ENCODE results near the gene SLC17A3. TPM values are rescaled to one million over a fixed set of nuclear protein-coding genes. Genes with fewer than 3 reads are reported as not detected.

SLC17A3 gene
- total and polyA plus RNA-seq, 10 of the 15 experiments (the other 5 are each of a cell fraction or from before 2014, with no cell fraction given): not detected

GRCh38 chr6:25893778-25894177, 19.7 kb upstream of the SLC17A3 start:
- CTCF ChIA-PET: interaction anchor here (0.8 to 1.0 kb wide), 2 partner anchors 73 to 175 kb away, joined by 4 to 5 read pairs; no protein-coding TSS in a partner anchor
- no peak for FAIRE-seq
- no peaks in the 10 kb centered on the region for H4K20me1 ChIP-seq (ENCODE audit: control insufficient read depth, insufficient read depth)
- H3K4me3 ChIP-seq: no peak overlapping the region
- peaks cover 0 to 3% of the 10 kb centered on the region in 2 experiments; a peak in 1 of 4 replicates for H3K27me3 ChIP-seq (replicated peaks in 1 of 2; ENCODE audit: control insufficient read depth in 2 of 2, insufficient read depth in 2 of 2, low read length in 1 of 2)
- H3K4me1 ChIP-seq (ENCODE audit: control insufficient read depth, insufficient read depth, low read length): no peaks in the 10 kb centered on the region
- no peak for DNase-seq (ENCODE audit: low read depth, low spot score)
- H3K27ac ChIP-seq (ENCODE audit: control insufficient read depth, insufficient read depth): no peak overlapping the region
- 69% methylated on average over 6 of the region's 6 CpGs for WGBS (ENCODE audit: insufficient coverage, insufficient replicate concordance, low lambda C conversion rate, missing lambda C conversion rate)
- POLR2A ChIA-PET: no interaction called here
- intact Hi-C loops (cut with micrococcal nuclease; ENCODE audit: unreplicated experiment) (no loop called here), in situ Hi-C loops (cut with MboI) (no loop called here)
- no TSS peak for BruUV-seq (replicated peaks)
- no peaks in the 10 kb centered on the region for H3K79me2 ChIP-seq (ENCODE audit: control insufficient read depth, insufficient read depth, low read length)
- H3K36me3 ChIP-seq (ENCODE audit: control insufficient read depth in 2 of 2, insufficient read depth in 2 of 2, low read length in 1 of 2): no peaks in the 10 kb centered on the region
- H3K9me3 ChIP-seq (replicated peaks; ENCODE audit: control insufficient read depth, insufficient read depth, low read length): no peaks in the 10 kb centered on the region
- no peak for ATAC-seq
- SMC1A ChIA-PET (ENCODE audit: uncharacterized antibody, unreplicated experiment): interaction anchor here (1.0 kb wide), 1 partner anchor 51 kb away, joined by 3 read pairs; no protein-coding TSS in a partner anchor
- no peak overlapping the region for H3K9ac ChIP-seq (ENCODE audit: control insufficient read depth, insufficient read depth, low read length)
- no peak overlapping the region for H3K4me2 ChIP-seq (ENCODE audit: control insufficient read depth, insufficient read depth)
- RAD21 ChIA-PET (ENCODE audit: unreplicated experiment): no interaction called here
- no peak overlapping the region for H2AFZ ChIP-seq (ENCODE audit: control insufficient read depth, low read depth, low read length)
- TF ChIP-seq TAF1 (IDR thresholded peaks at IDR 0.05; ENCODE audit: borderline replicate concordance, low read depth, low read length): no peak
- no peak for TF ChIP-seq SPI1 (IDR thresholded peaks at IDR 0.05; ENCODE audit: borderline replicate concordance, insufficient read depth, low read depth, low read length)
- no peak for TF ChIP-seq USF1 (IDR thresholded peaks at IDR 0.05; ENCODE audit: borderline replicate concordance, extremely low read length, insufficient read depth, low read depth, low read length)
- no peak for TF ChIP-seq HDAC6 (IDR thresholded peaks at IDR 0.05; ENCODE audit: unreplicated experiment)
- no peak for TF ChIP-seq TCF12 (IDR thresholded peaks at IDR 0.05; ENCODE audit: low read depth, low read length)
- TF ChIP-seq EED (IDR thresholded peaks at IDR 0.05; ENCODE audit: low read depth): no peak
- TF ChIP-seq ZNF687 (IDR thresholded peaks at IDR 0.05): no peak
- TF ChIP-seq BCLAF1 (IDR thresholded peaks at IDR 0.05): no peak
- TF ChIP-seq E2F4 (IDR thresholded peaks at IDR 0.05; ENCODE audit: low read depth, low read length): no peak
- no peak for TF ChIP-seq NKRF (conservative IDR thresholded peaks at IDR 0.05)
- TF ChIP-seq PKNOX1 (IDR thresholded peaks at IDR 0.05): no peak
